Measurements from ENCODE around the gene HKDC1.

GRCh38 chr10:69246036-69246435, 25.9 kb downstream of the HKDC1 start:
- TF ChIP-seq POLR2A (IDR thresholded peaks at IDR 0.05) = no peak
- no peak for TF ChIP-seq CTCF (IDR thresholded peaks at IDR 0.05)
